Right lobe of liver (tissue), 6 donors: Measurements from ENCODE around the gene ATXN7L2. TPM values are rescaled to one million over a fixed set of nuclear protein-coding genes. Genes with fewer than 3 reads are reported as not detected.

ENCODE experiments used
- ATAC-seq, 4 donors: fragments of 200-7000 bp; cut with Tn5 transposase; one replicate each; pipeline ENCODE4 v1.9.1; 2020; ENCODE audit warnings: mild to moderate bottlenecking in 4 of 4, moderate library complexity in 4 of 4
- DNase-seq, 3 donors: peaks; one replicate each; pipeline ENCODE4 v3.0.0-alpha.2; 2020
- H3K27ac ChIP-seq, 3 donors: fragments of 200-600 bp; one replicate each; pipeline ENCODE4 v1.8.0; 2022
- H3K27me3 ChIP-seq, 2 donors: fragments of 200-600 bp; one replicate each; pipeline ENCODE4 v1.8.0; 2022
- H3K36me3 ChIP-seq, 4 donors: fragments of 200-600 bp; sonication (generic) in 1 of 4; one replicate each; pipeline versions ENCODE4 v1.5.1 to v1.8.0; 2017 to 2022; ENCODE audit warnings: control low read depth in 1 of 4
- H3K4me1 ChIP-seq, 4 donors: fragments of 200-600 bp; sonication (generic) in 1 of 4; one replicate each; pipeline versions ENCODE4 v1.5.1 to v1.8.0; 2017 to 2022; ENCODE audit warnings: control low read depth in 1 of 4
- H3K4me3 ChIP-seq, 3 donors: fragments of 200-600 bp; one replicate each; pipeline ENCODE4 v1.8.0; 2022
- H3K9me3 ChIP-seq, 4 donors: fragments of 200-600 bp; sonication (generic) in 1 of 4; one replicate each; pipeline versions ENCODE4 v1.5.1 to v1.8.0; 2017 to 2022; ENCODE audit warnings: control low read depth in 1 of 4
- CTCF ChIP-seq, 4 donors: fragments of 200-600 bp in 3 of 4; fragments of 450-650 bp in 1 of 4; IDR thresholded peaks; one replicate each; pipeline versions ENCODE4 v1.5.1 to v1.8.0; 2016 to 2022; ENCODE audit warnings: antibody characterized with exemption in 4 of 4, mild to moderate bottlenecking in 2 of 4
- POLR2A ChIP-seq: fragments of 450-650 bp; IDR thresholded peaks from one replicate; pipeline ENCODE4 v1.6.1; 2017; ENCODE audit warnings: antibody characterized with exemption, mild to moderate bottlenecking
- WGBS: methylation state at CpG from one replicate; pipeline ENCODE4 v1.1.6; 2018; ENCODE audit warnings: low coverage, low lambda C conversion rate; ENCODE audit not compliant: insufficient coverage; ENCODE audit errors: missing lambda C conversion rate; 5-methylcytosine and 5-hydroxymethylcytosine counted together
- intact Hi-C, 2 donors: fragments of 100-400 bp; cut with DNase I; formaldehyde crosslinking; loops; one replicate each; pipeline versions ENCODE4 v1.11.2 to v1.14.1; 2022
- total RNA-seq, 6 experiments: library from RNA; depleted of rRNA in 2 of 6; stranded (reverse); fragments of >200 nt in 2 of 6; fragmentation: NEBNext Ultra II Directional in 3 of 6; extraction: Animal tissue kit (Norgen Biotek cat#: 25700) in 3 of 6; gene quantifications; one replicate each; pipeline versions ENCODE4 v1.1.0 to v1.2.4, GENCODE V29; 2016 to 2023
- donor health status: DM: no; HTN: yes; CAD: no.
- donor health status: DM: no; HTN: no; CAD: no.
- donor health status: DM: no; HTN: no; CAD: no.
- donor health status: DM: no; HTN: yes; CAD: no.
- donor health status: DM: no; HTN: yes; CAD: no.

ATXN7L2 gene
- total RNA-seq, 6 experiments from 2014 or later: 1.5 to 6.1 (median 3.1) TPM

GRCh38 chr1:109500941-109501381, 17.3 kb downstream of the ATXN7L2 start:
- H3K9me3 ChIP-seq: no peaks in the 10 kb centered on the region
- peaks cover 0 to 11% (median 0%) of the 10 kb centered on the region in 4 donors for H3K36me3 ChIP-seq
- no peak overlapping the region for H3K4me3 ChIP-seq
- TF ChIP-seq POLR2A: no peak
- no peak for TF ChIP-seq CTCF (IDR thresholded peaks at IDR 0.05)
- ATAC-seq (no peak), DNase-seq (no peak)
- H3K27me3 ChIP-seq: no peaks in the 10 kb centered on the region
- no peaks in the 10 kb centered on the region for H3K4me1 ChIP-seq
- 61% methylated on average over 4 of the region's 5 CpGs for WGBS
- no peak overlapping the region for H3K27ac ChIP-seq
- intact Hi-C loops: no loop called here

- intact Hi-C loops: no loop called here
- H3K27me3 ChIP-seq: no peaks in the 10 kb centered on the region
- 82% methylated on average over 5 of the region's 5 CpGs for WGBS
- TF ChIP-seq CTCF (IDR thresholded peaks at IDR 0.05) (no peak), POLR2A (no peak)
- ATAC-seq (no peak), DNase-seq (no peak)
- H3K4me3 ChIP-seq: no peak overlapping the region
- no peak overlapping the region for H3K27ac ChIP-seq
- H3K36me3 ChIP-seq: peaks cover 0 to 2% (median 0%) of the 10 kb centered on the region in 4 donors
- no peaks in the 10 kb centered on the region for H3K4me1 ChIP-seq
- no peaks in the 10 kb centered on the region for H3K9me3 ChIP-seq
Observed at GRCh38 chr1:109501644-109502363, 18.1 kb downstream of the ATXN7L2 start.

- DNase-seq (no peak), ATAC-seq (no peak)
- no peaks in the 10 kb centered on the region for H3K27me3 ChIP-seq
- intact Hi-C loops: no loop called here
- H3K4me3 ChIP-seq: no peak overlapping the region
- no peaks in the 10 kb centered on the region for H3K4me1 ChIP-seq
- 58% methylated on average over 2 of the region's 3 CpGs for WGBS
- TF ChIP-seq CTCF (IDR thresholded peaks at IDR 0.05) (no peak), POLR2A (no peak)
- no peaks in the 10 kb centered on the region for H3K36me3 ChIP-seq
- no peak overlapping the region for H3K27ac ChIP-seq
- H3K9me3 ChIP-seq: no peaks in the 10 kb centered on the region
Observed at GRCh38 chr1:109502364-109502851, 18.7 kb downstream of the ATXN7L2 start.

GRCh38 chr1:109503935-109504334, 20.2 kb downstream of the ATXN7L2 start:
- H3K4me3 ChIP-seq: no peak overlapping the region
- no peaks in the 10 kb centered on the region for H3K27me3 ChIP-seq
- WGBS: 80% methylated on average over 3 of the region's 5 CpGs
- no peak for TF ChIP-seq CTCF (IDR thresholded peaks at IDR 0.05)
- TF ChIP-seq POLR2A: no peak
- no peak for DNase-seq
- no peaks in the 10 kb centered on the region for H3K9me3 ChIP-seq
- ATAC-seq: no peak
- no peak overlapping the region for H3K27ac ChIP-seq
- intact Hi-C loops: no loop called here
- no peaks in the 10 kb centered on the region for H3K4me1 ChIP-seq
- H3K36me3 ChIP-seq: no peaks in the 10 kb centered on the region
